NCI-H2196 (cell line): ENCODE results near the gene HIP1R.

Experiments
- DNase-seq: peaks from one replicate; lab custom pipeline; 2025; ENCODE audit not compliant: unreplicated experiment; lab: John Stamatoyannopoulos, UW

The HIP1R gene

DNA sequence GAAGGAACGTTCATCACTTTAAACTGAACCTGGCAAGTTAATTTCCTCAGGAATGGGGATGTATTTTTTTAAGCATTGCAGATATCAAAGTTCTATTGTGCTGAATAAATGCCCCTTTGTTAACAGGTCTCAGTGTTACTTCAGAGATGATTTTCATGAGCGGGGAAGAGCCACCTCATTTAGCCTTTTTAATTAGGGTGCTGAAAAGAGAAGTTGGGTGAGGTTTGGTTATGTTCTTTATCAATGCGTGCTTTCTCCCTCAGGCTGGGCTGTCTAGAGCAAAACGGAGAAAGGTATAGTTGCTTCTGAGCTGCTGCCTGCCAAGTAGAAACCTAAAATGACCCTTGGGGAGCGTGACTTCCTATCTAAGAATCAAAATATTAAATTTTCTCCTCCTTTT is 8.0 kb upstream of the HIP1R start:
- no peak for DNase-seq

DNA sequence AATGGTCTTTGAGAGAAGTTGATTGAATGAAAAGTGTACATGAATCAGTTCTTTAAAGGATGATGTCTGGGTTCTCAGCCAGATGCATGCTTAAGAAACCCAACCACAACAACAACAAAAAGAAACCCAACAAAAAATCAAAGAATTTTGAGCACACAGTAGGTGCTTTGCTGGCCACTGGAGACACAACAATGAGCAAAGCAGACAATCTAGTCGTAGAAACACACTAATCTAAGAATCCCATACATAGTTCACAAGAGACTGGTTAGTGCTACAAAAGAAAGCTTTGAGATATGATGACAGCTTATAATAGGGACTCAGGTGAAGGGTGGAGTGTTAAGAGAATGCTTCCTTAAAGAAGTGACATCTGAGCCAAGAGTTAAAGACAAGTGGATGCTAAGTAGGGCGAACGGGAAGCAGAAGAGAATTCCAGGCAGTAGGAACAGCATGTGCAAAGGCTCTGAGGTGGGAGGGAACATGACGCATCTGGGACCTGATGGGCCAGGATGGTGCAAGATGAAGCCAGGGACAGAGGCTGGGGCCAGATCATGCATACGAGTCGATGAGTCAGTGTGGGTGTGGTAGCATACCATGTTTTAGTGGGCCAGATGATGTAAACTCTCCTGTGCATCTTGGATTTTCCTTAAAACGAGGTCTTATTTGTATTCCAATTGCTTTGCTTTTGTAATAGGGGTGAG is 4.6 kb upstream of the HIP1R start:
- DNase-seq, result no peak

DNA sequence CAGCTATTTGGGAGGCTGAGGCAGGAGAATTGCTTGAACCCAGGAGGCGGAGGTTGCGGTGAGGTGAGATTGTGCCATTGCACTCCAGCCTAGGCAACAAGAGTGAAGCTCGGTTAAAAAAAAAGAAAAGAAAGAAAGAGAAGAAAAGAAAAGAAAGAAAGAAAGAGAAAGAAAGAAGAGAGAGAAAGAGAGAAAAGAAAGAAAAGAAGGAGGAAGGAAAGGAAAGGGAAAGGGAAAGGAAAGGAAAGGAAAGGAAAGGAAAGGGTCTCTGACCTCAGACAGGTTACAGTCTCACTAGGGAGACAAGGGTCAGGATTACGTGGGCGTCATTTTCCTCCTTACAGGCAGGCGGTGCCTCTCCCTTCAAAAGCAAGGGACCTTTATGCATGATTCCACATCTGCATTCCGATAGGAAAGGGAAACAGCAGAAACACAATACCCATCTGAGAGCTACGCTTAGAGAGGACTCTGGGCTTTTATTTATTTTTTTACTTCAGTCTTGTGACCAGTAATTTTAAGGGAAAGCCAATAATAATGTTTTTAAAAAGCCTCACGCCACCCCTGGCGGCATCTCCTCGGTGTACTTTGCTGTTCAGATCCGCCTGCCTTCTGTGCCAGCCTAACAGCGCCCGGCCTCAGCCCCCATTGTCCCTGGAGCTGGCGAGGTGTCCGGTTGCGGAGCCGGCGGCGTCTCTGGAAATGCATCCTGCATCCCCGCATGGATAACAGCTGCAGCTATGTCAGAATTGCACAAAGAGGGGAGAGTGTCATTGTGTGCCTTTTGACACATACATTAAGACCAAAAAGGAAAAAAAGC is 945 bp upstream of the HIP1R start:
- peak; percentile 72 for DNase-seq

DNA sequence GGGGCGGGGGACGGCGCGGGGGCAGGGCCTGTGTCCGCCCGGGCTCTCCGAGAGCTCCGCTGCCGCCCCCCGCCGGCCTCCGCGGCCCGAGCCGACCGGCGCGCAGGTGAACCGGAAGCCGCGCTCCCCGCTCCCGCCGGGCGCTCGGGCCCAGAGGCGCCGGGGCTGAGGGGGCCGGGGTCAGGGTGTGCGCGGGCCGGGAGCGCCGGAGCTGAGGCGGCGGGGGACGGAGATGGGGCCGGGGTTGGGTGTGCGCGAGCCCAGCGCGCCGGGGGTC is 431 bp downstream of the HIP1R start:
- no peak for DNase-seq

DNA sequence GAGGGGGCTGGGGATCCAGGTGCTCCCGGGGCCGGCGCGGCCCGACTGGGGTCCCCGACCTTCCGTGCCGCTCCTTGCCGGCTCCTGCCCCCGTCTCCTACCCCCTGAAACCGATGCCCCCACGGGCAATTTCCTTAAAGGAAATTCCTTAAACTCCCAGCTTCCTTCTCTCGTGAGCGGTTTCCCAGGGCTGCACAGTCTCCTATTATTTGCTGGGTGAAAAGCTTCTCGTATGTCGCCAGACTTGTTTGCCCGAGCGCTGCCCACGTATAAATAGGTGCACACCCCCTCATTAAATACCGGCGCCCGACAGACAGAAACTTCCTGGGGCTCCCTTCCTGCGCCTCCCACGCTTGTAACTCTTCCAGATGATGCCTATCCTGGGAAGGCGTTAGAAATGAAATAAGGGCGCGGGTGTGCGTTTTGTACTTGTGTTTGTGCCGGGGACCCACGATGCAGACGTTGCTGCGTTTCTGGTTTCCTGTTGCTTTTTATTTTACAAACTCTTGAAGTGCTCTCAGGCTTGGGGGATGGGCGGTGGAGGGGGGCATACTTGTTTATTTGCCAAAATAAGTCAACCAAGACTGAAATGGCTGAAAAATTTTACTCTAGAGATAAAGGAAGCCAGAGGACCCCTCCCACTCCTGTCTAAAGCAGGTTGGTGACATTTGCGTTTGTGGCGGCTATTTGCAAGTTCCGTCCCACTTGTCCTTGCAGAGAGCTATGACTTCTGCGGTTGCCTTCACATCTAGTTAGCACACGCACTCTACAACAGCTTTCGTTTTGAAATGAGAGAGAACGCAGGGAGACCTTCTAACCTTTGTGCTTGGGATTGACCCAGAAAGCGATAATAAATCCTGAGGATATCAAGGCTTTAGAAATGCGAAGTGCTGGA is 1.0 kb downstream of the HIP1R start:
- DNase-seq, result no peak

DNA sequence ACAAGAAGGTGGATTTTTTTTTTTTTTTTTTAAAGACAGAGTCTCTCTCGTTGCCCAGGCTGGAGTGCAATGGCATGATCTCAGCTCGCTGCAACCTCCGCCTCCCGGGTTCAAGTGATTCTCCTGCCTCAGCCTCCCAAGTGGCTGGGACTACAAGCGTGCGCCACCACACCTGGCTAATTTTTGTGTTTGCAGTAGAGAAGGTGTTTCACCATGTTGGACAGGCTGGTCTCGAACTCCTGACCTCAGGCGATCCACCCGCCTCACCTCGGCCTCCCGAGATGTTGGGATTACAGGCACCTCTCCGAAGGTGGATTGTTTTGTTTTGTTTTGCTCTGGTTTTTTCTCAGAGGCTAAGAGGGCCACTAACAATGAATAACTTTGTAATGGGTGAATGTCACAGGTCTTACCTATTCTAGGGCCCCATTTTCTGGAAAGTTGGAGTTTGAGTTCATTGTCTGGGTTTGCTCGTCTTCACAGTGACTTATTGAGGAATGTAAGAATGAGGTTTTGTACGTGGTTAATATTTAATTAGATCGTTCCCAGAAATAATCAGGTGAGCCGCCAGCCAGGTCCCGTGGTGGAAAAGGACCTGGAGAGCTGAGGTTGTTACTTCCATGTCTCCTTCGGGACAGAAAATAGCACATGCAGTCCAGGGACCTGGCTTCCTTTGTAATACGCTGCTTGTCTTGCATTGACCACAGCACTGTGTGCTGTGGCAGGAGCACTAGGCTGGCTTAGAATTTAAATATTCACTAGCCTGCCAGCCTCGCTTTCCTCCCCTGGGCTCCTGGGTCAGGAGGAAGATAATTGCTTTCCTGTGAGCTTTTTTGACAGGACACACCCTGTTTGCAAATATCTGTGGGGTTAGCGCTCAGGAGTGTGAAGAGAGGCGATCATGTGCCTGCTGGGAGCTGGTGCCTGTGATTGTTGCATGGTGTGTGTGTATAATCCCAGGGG is 2.3 kb downstream of the HIP1R start:
- no peak for DNase-seq

DNA sequence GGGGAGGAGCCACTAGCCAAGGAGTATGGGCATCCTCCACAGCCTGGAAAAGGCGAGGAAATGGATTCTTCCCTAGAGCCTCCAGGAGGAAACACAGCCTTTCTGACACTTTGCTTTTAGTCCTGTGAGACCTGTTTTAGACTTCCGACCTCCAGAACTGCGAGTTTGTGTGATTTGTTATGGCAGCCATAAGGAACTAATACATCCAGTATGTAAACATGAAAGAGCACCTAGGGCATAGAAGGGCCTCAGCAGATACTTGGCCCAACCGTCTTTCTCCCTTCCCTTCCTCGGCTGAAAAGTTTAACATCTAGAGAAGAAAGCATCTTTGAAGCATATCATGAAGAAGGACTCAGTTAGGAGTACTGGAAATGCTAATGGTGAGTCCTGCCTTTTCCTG is 3.6 kb downstream of the HIP1R start:
- DNase-seq, result no peak

DNA sequence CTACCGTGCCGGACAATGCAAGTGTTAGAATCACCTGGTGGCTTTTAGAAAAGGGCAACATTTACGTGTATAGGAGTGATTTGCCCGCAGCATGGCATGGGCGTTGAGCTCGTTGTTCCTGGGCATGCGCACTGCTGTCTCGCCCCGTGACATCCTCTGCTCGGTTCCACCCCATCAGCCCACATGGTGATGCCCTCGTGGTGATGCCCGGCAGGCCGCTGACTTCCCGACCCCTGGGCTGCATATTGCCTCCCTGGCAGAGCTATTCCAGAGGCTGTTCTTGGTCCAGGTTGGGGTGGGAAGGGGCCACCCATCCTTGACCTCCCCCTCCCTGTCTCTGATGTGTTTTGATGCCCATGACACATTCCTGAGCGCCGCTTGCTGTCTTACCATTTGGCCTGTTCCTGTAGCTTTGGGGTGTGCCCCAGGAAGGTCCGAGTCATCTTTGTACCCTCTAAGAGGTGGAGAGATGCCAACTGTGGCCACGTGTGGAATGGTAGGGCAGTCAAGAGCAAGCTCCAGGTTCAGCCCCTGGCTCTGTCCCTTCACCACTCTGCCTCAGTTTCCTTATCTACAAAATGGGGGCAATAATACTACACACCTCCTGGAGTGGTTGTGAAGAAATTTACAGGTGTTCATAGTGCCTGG is 4.8 kb downstream of the HIP1R start:
- DNase-seq, result no peak

DNA sequence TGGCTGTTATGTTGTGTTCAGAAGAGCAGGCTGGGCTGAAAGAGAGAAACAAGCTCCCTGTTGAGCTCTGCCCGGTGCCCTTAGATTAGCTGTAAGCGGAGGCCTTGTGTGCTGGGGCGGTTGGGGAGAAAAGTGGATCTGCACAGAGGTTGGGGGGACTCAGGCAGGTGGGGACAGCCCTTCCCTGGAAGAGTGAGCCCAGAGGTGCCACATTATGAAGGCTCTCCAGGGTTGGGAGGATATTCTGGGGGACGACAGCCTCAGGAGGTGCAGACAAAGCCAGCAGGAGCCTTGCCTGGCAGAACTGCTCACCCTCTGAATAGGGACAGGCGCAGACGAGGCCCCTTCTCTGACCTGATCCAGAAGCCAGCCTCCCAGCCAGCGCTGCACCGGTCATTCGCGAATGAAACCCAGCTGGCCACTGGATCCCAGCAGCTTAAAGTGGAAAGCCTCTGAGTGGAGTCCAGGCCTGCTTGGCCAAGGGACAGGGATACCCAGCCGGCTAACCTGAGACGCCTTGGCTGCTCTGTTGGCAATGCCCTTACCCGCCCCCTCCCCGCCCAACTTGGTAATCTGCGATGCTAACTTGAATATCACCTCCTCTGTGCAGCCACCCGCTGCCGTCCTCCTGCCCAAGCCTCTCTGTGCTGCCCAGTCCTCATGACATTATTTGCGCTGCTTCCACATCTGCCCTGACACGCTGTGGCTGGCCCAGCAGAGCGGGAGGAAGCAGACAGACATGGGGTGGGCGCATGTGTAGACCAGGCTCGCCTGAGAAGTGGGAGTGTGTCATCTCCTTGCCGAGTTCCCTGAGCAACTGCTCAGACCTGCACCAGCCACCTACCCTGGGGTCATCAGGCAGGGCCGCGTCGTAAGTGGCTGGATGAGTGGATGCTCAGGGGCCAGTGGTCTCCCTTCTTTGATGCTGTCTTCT is 5.6 kb downstream of the HIP1R start:
- DNase-seq, result no peak

DNA sequence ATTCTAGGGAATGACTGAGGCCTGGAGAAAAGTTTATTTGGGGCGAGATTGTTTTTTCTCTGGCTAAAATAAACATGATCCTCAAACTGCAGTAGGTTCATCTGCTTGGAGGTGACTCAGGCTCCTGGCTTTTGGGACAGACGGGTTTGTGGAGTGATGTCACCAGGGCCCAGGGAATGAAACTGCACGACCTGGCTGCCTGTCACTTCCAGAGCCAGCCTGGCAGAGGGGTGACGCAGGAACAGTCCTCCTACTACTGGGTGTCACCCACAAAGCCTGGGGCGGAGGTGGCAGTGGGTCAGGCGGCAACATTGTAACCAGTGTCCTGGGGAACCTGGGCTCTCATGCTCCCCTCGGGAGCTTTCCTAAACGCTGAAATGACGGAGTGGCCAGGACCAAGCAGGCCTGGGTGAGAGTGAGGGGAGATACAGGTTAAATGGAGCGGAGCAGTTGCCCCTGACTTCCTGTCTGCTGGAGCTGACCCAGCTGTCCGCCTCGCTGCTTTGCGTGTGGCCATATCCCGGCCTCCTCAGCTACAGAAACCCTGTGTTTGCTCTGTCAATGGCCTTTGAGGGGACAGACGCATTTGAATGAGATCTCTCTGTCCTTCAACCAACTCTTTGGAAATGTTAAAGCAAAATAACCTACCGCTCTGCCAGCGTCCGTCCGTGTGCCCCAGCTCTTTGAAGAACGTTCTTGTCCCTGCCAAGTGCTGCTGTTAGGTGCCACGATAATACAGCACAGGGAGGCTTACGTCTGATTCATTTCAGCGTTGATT is 6.5 kb downstream of the HIP1R start:
- no peak for DNase-seq

DNA sequence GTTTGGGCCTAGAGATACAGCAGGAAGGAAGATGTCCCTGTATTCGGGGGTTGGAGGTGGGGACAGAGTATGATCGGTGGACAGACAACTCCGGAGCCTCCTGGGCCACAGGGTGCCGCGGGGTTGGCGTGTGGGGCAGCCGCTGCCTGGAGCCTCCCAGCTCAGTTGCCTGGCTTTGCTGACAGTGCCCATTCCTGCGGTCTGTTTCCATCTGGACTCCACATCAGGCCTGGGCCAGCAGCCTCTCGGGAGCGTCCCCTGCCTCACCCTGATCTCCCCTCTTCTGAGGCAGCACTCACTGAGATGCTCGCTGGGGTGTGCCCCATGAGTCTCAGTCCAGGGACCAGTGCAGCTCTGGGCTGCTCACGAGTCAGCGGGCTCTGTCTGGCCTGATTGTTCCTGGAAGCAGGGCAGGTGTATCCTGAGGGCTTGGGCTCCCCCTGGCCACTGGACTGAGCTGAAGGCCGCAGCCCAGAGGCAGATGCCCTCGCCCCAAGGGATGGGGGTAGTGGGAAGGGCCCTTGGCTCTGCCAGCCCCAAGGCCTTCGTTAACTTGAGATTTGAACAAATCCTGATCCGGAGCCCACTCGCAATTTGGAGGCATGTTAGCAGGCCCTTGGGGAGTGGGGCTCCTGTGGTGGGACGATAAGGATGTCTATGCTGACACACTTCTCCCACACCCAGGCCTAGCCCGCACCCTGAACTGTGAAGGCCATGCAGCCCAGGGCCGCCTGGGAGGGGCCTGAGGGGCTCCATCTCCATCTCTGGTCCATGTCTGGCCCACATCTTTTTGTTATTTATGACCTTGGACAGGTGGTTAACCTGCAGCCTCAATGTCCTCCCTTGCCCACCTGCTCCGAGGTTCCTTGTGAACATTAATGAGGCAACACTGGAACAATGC is 7.5 kb downstream of the HIP1R start:
- DNase-seq, result no peak

DNA sequence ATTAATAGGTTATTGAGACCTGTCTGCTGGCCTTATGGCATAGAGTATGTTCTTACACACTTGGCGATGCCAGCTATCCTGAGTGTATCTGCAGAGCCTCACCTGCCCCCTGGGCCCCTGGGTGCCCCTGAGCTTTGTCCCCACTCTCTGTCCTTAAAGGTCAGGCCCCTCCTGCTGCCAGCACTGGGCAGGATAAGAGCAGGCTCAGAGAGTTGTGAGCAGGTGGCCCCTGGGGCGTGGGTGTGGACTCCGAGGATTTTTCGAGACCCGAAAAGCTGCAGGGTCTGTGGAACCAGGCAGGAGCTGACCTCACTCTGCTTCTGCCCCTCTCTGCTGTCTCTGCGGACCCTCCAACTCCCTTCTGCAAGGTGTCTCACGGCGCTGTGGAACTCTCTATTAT is 8.2 kb downstream of the HIP1R start:
- DNase-seq, result no peak

DNA sequence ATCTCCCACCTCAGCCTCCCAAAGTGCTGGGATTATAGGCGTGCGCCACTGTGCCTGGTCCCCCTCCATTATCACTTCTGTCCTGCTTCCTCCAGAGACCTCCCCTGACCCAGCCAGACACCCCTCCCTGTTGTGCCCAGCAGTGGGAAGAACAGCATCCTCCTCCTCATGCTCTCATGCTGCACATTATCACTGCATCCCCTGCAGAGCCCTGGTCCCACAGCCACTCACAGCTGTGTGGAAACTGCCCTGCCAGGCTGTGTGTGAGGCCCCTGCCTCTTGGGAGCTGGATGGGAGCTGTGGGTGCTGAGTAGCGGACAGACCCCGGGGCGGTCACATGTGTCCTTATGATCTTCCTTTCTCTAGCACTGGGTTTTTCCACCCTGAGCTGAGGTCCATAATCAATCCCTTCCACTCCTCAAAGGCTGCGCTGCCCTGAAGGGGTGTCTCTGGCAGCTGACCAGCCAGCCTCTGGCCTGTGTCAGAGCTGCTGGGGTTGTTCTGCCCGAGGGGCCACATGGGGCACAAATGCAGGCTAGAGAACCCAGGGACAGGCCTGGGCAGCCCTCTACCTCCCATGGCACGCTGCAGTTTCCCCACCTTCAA is 9.2 kb downstream of the HIP1R start:
- no peak for DNase-seq

DNA sequence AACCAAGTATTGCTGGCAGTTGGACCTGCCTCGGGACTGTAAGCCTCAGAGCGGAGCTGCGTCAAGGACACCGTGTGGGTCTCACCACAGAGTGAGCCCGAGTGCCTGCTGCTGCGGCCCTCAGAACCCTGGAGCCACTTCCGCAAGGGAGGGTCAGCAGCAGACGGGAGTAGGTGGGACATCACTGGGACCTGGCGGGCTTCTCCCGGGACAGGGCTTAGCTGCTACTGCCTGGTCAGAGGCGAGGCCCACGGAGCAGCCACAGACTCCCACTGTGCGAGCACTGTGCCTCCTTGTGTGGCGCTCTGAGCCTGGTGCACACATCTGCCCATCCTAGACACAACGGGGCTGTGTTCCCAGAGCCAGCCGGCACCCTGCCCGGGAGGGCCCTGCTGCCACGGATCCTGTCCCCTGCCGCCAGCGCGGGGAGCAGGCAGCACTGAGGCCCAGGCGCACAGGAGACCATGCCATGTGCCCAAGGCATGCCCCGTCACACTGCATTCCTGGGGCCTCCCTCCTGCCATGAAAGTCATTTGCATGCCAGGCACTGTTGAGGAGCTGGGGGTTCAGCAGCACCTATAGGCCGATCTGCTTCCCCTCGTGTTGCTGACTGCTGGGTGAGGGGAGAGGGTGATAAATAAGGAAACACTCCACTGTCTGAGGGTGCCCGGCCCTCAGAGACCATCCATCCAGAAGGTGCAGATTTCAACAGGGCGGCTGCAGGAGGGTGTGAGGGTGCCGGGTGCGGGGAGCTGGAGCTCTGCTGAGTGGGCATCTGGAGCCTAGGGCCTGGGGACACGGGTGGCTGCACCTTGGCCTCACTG is 10.0 kb downstream of the HIP1R start:
- DNase-seq, result no peak

DNA sequence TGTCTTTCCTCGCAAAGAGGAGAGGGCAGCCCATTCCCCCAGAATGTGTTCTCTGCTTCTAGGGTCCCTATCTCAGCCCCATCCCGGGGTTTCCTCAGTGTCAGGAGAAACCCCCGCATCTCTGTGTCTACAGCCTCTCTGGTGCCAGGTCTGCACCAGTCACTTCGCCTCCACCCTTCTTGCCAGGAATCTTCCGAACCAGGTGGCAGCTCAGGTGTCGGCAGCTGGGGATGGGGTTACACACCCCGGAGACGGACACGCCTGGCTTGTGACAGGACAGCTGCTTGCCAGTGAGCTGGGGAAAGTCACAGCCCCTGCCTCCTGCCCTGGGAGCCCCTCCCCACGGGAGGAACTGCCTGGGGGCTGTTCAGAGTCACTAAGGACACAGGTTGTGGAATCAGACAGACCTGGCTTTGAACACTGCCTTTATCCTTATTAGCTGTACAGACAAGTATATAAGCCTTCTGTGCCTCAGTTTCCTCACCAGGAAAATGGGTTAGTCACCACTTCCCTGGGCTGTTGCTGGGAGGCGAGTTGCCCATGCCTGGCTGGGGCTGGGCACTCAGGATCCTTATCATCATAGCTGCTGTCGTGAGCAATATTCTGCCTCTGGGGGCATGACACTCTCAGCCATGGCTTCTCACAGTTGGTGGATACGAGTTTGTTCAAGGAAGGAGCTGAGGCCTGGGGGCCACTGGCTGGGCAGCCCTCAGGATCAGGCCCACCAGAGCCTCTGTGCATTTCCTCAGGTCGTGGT is 10.8 kb downstream of the HIP1R start:
- peak; percentile 43 for DNase-seq
